ENCODE measurements around the gene EPS15. TPM values are rescaled to one million over a fixed set of nuclear protein-coding genes. Genes with fewer than 3 reads are reported as not detected.
"Not testable (repeated sequence)": the region's sequence is repeated elsewhere in the genome, so short reads cannot be mapped to it uniquely, and the experiment has no call there.

EPS15 gene
- total and polyA plus RNA-seq, 2 experiments from 2014 or later, result 14.9 to 46.0 TPM

DNA sequence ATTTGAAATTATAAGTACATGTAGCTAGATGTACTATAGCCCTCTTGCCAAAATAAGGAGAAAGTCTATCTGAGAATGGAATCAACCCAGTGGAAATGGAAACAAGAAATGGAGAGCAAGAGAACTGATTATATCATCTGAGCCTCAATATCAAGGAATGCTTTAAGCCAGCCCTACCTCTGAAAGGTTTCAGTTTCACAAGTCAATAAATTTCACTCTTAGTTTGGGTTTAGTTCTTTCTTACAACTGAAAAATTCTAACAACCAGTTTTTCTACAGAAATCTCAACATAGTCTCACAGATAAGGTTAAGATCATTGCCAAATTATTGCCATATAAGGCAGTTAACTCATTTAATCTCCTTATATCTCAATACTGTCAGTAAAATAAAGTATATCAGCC lies 80.0 kb downstream of the EPS15 start:
- Histone ChIP-seq H3K9me3 (ENCODE audit: low read depth) (no peaks in the 10 kb centered on the region), H3K4me1 (ENCODE audit: insufficient read depth) (no peaks in the 10 kb centered on the region), H3K79me2 (no peaks in the 10 kb centered on the region), H3K27ac (no peak overlapping the region), H3K36me3 (replicated peaks; ENCODE audit: insufficient read depth, low read depth) (no peaks in the 10 kb centered on the region), H4K20me1 (ENCODE audit: insufficient read depth, poor library complexity, severe bottlenecking) (no peaks in the 10 kb centered on the region), H2AFZ (no peak overlapping the region), H3K4me2 (no peak overlapping the region), H3K4me3 (no peak overlapping the region), H3K9me2 (replicated peaks; ENCODE audit: insufficient read depth) (no peaks in the 10 kb centered on the region), H3K27me3 (no peaks in the 10 kb centered on the region)
- DNase-seq (ENCODE audit: low spot score), result no peak
- TF ChIP-seq EZH2phosphoT487 (IDR thresholded peaks at IDR 0.05; ENCODE audit: low read depth, severe bottlenecking, unreplicated experiment), result no peak

- not testable (repeated sequence) for H3K4me3 ChIP-seq; H3K9me3 ChIP-seq (ENCODE audit: low read depth); H3K4me1 ChIP-seq (ENCODE audit: insufficient read depth); DNase-seq (ENCODE audit: low spot score); H3K27ac ChIP-seq; H3K79me2 ChIP-seq; H3K9me2 ChIP-seq (replicated peaks; ENCODE audit: insufficient read depth); H3K36me3 ChIP-seq (replicated peaks; ENCODE audit: insufficient read depth, low read depth); H4K20me1 ChIP-seq (ENCODE audit: insufficient read depth, poor library complexity, severe bottlenecking); H3K4me2 ChIP-seq; H3K27me3 ChIP-seq; H2AFZ ChIP-seq
- 98% methylated on average over 6 of the region's 6 CpGs for WGBS (ENCODE audit: low lambda C conversion rate, missing lambda C conversion rate)
Measured at GRCh38 chr1:51437391-51437790, 81.7 kb downstream of the EPS15 start.

DNA sequence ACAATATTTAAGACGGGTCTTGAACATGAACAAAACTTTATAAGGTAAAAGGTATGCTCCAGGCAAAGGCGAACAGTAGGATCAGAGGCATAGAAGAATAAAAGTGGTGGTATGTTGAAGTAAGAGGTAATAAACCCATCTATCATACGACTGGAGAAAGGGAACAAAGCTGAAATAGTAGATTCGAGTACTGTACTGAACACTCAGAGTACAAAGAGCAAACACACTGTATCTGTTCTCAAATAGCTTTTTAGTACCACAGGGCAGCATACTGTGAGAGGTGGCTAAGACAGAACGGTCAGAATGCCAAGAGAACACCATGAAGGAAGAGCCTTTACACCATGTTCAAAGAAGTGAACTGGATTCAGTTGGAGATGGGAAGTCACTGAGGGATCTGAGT lies 83.2 kb downstream of the EPS15 start:
- no peaks in the 10 kb centered on the region for H3K9me2 ChIP-seq (replicated peaks; ENCODE audit: insufficient read depth)
- H3K36me3 ChIP-seq (replicated peaks; ENCODE audit: insufficient read depth, low read depth), result no peaks in the 10 kb centered on the region
- H3K27me3 ChIP-seq, result no peaks in the 10 kb centered on the region
- TF ChIP-seq EZH2 (IDR thresholded peaks at IDR 0.05; ENCODE audit: borderline replicate concordance) (no peak), EZH2phosphoT487 (IDR thresholded peaks at IDR 0.05; ENCODE audit: low read depth, severe bottlenecking, unreplicated experiment) (no peak), CTCF (IDR thresholded peaks at IDR 0.05; ENCODE audit: poor library complexity) (no peak)
- H3K79me2 ChIP-seq, result no peaks in the 10 kb centered on the region
- no peak overlapping the region for H2AFZ ChIP-seq
- no peak overlapping the region for H3K4me2 ChIP-seq
- no peaks in the 10 kb centered on the region for H4K20me1 ChIP-seq (ENCODE audit: insufficient read depth, poor library complexity, severe bottlenecking)
- no peaks in the 10 kb centered on the region for H3K4me1 ChIP-seq (ENCODE audit: insufficient read depth)
- no peak overlapping the region for H3K27ac ChIP-seq
- no peaks in the 10 kb centered on the region for H3K9me3 ChIP-seq (ENCODE audit: low read depth)
- 85% methylated on average over 5 of the region's 5 CpGs for WGBS (ENCODE audit: low lambda C conversion rate, missing lambda C conversion rate)
- no peak for DNase-seq (ENCODE audit: low spot score)
- H3K4me3 ChIP-seq, result no peak overlapping the region

DNA sequence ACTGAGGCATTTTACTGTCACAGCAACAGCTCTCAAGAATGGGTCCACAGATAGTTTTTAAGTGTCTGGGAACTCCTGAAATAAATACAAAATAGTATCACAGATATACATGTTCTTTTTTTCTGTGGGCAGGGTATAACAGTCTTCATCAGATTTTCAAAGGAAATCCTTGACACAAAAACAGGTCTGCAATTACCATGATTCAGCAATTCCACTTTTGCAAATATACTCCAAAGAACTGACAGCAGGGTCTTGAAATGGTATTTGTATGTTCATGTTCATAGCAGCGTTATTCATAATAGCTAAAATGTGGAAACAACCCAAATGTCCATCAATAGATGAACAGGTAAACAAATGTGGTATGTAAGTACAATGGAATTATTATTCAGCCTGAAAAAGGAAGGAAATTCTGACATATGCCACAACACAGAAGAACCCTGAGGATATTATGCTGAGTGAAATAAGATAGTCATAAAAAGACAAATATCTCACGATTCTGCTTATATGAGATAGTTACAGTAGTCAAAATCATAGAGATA lies 85.0 kb downstream of the EPS15 start:
- 93% methylated on average over 2 of the region's 2 CpGs for WGBS (ENCODE audit: low lambda C conversion rate, missing lambda C conversion rate)
- H4K20me1 ChIP-seq (ENCODE audit: insufficient read depth, poor library complexity, severe bottlenecking), result no peaks in the 10 kb centered on the region

More for the DNA sequence above, 85.0 kb downstream of the EPS15 start:
- Histone ChIP-seq H3K9me2 (replicated peaks; ENCODE audit: insufficient read depth) (no peaks in the 10 kb centered on the region), H3K36me3 (replicated peaks; ENCODE audit: insufficient read depth, low read depth) (no peaks in the 10 kb centered on the region), H3K4me1 (ENCODE audit: insufficient read depth) (no peaks in the 10 kb centered on the region), H3K4me3 (no peak overlapping the region), H2AFZ (no peak overlapping the region), H3K79me2 (no peaks in the 10 kb centered on the region), H3K9me3 (ENCODE audit: low read depth) (no peaks in the 10 kb centered on the region), H3K27ac (no peak overlapping the region), H3K27me3 (no peaks in the 10 kb centered on the region), H3K4me2 (no peak overlapping the region)
- DNase-seq (ENCODE audit: low spot score), result no peak
- no peak for TF ChIP-seq EZH2 (IDR thresholded peaks at IDR 0.05; ENCODE audit: borderline replicate concordance)
- no peak for TF ChIP-seq CTCF (IDR thresholded peaks at IDR 0.05; ENCODE audit: poor library complexity)
- TF ChIP-seq EZH2phosphoT487 (IDR thresholded peaks at IDR 0.05; ENCODE audit: low read depth, severe bottlenecking, unreplicated experiment), result no peak

Measured in hepatocyte (in vitro differentiated cells).